AG09319 (cell line): ENCODE measurements around the gene CCT2.
"Not testable (repeated sequence)": the region's sequence is repeated elsewhere in the genome, so short reads cannot be mapped to it uniquely, and the experiment has no call there.

Experiments
- DNase-seq: peaks from one replicate; pipeline ENCODE4 v3.0.0-alpha.2; 2010; ENCODE audit warnings: low read depth; ENCODE audit errors: extremely low read depth
- CTCF ChIP-seq: IDR thresholded peaks from 2 replicates; pipeline ENCODE4 v1.5.1; 2011; ENCODE audit warnings: low read depth, mild to moderate bottlenecking, inconsistent platforms, low read length, moderate library complexity

Gene CCT2

DNA sequence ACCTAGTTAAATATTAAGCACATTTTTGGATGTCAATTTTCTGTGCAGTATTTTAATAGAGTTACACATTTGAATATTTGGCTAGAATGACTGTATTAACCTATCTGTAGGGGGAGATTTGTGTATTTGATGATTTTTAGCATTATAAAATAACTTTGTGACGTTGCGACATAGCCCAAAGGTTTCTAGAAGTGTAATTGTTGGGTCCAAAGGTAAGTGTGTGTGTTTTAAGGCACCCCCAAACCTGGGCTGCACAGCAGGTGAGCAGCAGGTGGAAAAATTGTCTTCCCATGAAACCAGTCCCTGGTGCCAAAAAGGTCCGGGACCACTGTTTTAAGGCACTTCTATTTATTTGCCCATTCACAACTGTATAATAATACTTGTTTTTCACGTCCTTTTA lies 3.3 kb downstream of the CCT2 start:
- DNase-seq: no peak
- TF ChIP-seq CTCF: no peak

- no peak for TF ChIP-seq CTCF
- DNase-seq: no peak
Measured at GRCh38 chr12:69589082-69589481, 3.8 kb downstream of the CCT2 start.

GRCh38 chr12:69595689-69596088 lies 10.4 kb downstream of the CCT2 start:
- no peak for DNase-seq
- TF ChIP-seq CTCF: no peak

GRCh38 chr12:69598174-69598753 lies 13.0 kb downstream of the CCT2 start:
- no peak for TF ChIP-seq CTCF
- no peak for DNase-seq

DNA sequence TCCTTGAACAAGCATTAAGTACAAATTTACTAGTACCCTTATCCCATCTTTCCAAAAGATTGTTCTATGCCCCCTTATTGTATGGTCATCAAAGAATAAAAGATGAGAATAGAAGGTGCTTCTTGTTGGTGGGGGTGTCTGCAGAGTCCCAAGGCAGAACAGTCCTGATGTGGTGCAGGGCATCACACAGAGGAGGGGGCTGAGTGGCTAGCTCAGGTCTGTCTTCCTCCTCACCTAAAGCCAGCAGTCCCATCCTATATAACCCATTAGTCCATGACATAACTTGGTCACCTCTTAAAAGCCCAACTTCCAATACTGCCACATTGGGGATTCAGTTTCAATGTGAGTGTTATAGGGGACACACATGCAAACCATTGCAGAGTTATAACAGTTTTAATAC lies 15.5 kb downstream of the CCT2 start:
- no peak for TF ChIP-seq CTCF
- DNase-seq: no peak

DNA sequence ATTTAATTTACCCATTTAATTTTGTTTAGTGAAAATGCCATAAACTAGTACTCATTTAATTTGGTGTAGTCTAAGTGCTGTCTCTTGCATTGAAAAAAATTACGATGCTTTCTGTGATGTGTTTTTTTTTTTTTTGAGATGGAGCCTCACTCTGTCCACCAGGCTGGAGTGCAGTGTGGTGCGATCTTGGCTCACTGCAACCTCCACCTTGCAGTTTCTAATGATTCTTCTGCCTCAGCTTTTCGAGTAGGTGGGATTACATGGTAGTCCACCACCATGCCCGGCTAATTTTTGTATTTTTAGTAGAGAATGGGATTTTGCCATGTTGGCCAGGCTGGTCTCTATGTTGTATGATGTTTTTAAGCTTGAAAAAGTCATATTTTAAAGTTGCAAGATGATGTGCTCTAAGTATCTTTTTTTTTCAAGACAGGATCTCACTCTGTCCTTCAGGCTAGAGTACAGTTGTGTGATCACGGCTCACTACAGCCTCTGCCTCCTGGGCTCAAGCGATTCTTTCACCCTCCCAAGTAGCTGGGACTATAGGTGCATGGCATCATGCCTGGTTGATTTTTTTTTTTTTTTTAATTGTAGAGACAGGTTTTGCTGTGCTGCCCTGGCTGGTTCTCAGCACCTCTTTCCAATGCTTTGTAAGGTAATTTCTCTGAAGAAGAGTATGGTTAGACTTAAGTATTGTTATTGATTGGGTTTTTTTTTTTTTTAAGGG lies 16.9 kb downstream of the CCT2 start:
- no peak for TF ChIP-seq CTCF
- no peak for DNase-seq

GRCh38 chr12:69602954-69603353 lies 17.7 kb downstream of the CCT2 start:
- DNase-seq: no peak
- TF ChIP-seq CTCF: no peak; the same call in 1 of the 2 replicates

GRCh38 chr12:69603556-69603955 lies 18.3 kb downstream of the CCT2 start:
- DNase-seq: not testable (repeated sequence)

GRCh38 chr12:69604275-69604674 lies 19.0 kb downstream of the CCT2 start:
- not testable (repeated sequence) for DNase-seq
